ENCODE measurements around the gene PYURF. TPM values are rescaled to one million over a fixed set of nuclear protein-coding genes. Genes with fewer than 3 reads are reported as not detected.

Gene PYURF
- total RNA-seq, 1 experiment from 2014 or later = 50.9 TPM

GRCh38 chr4:88526221-88526815, 2.7 kb upstream of the PYURF start:
- no peaks in the 10 kb centered on the region for H3K27me3 ChIP-seq (ENCODE audit: insufficient read depth, low read length)
- H3K79me2 ChIP-seq (ENCODE audit: insufficient read depth, low read length) = peaks cover 21% of the 10 kb centered on the region
- H3K36me3 ChIP-seq (ENCODE audit: control insufficient read depth in 1 of 2, insufficient read depth in 2 of 2, low read length in 2 of 2) = peaks cover 0 to 5% of the 10 kb centered on the region in 2 experiments; a peak in 1 of 4 replicates
- no peak overlapping the region for H3K9ac ChIP-seq (ENCODE audit: low read length)
- ChIA-PET RAD21 (ENCODE audit: low non-redundant PET in 1 of 2, low total read pairs in 2 of 2, uncharacterized antibody in 2 of 2, unreplicated experiment in 2 of 2) (interaction anchor here in 1 of 2 experiments (1.7 kb wide), 1 partner anchor 133 kb away, joined by 5 read pairs; no protein-coding TSS in a partner anchor), CTCF (interaction anchor here (1.2 to 2.3 kb wide), 4 partner anchors 13 to 497 kb away, joined by 3 to 23 read pairs (median 6); no protein-coding TSS in a partner anchor), POLR2A (no interaction called here)
- no peak for DNase-seq (ENCODE audit: low read depth, low spot score)
- H3K4me2 ChIP-seq (ENCODE audit: low read length) = no peak overlapping the region
- H4K20me1 ChIP-seq (ENCODE audit: insufficient read depth) = peaks cover 14% of the 10 kb centered on the region; the same call in 1 of the 2 replicates
- no peak overlapping the region for H2AFZ ChIP-seq (ENCODE audit: low read depth, low read length, poor library complexity, severe bottlenecking)
- intact Hi-C loops (cut with micrococcal nuclease) = loop anchor here (1.0 kb wide), 1 partner anchor 498 kb away; no protein-coding TSS in a partner anchor
- H3K9me3 ChIP-seq (ENCODE audit: control insufficient read depth in 1 of 2, insufficient read depth in 1 of 2, low read depth in 1 of 2, low read length in 2 of 2) = no peaks in the 10 kb centered on the region
- TF ChIP-seq JUND (IDR thresholded peaks at IDR 0.05) (peak; percentile 2; the same call in 1 of the 2 replicates), SIN3A (IDR thresholded peaks at IDR 0.05; ENCODE audit: low read depth) (no peak), FOSL1 (IDR thresholded peaks at IDR 0.05; ENCODE audit: low read depth) (0 out of 2 replicates have a peak, but pooled peaks have one; percentile 16), CTCF (IDR thresholded peaks at IDR 0.05 in 2 of 3, conservative IDR thresholded peaks at IDR 0.05 in 1 of 3; ENCODE audit: borderline replicate concordance in 1 of 3, insufficient read depth in 1 of 3, low read depth in 2 of 3, low read length in 2 of 3) (peak in 2 of 3 experiments; percentile 37 to 39; a peak in 3 of 6 replicates), RAD21 (IDR thresholded peaks at IDR 0.05; ENCODE audit: low read depth) (peak; percentile 44)
- H3K9me2 ChIP-seq (ENCODE audit: insufficient read depth) = no peaks in the 10 kb centered on the region
- BruUV-seq (replicated peaks) = no TSS peak
- no peak overlapping the region for H3K27ac ChIP-seq (ENCODE audit: low read depth, low read length)
- no peak for ATAC-seq
- no peak overlapping the region for H3K4me3 ChIP-seq (replicated peaks in 1 of 2; ENCODE audit: low read depth in 1 of 2, low read length in 2 of 2)
- H3K4me1 ChIP-seq (ENCODE audit: control insufficient read depth in 1 of 2, insufficient read depth in 2 of 2, low read length in 2 of 2) = peaks cover 8 to 24% of the 10 kb centered on the region in 2 experiments; a peak in 3 of 4 replicates

DNA sequence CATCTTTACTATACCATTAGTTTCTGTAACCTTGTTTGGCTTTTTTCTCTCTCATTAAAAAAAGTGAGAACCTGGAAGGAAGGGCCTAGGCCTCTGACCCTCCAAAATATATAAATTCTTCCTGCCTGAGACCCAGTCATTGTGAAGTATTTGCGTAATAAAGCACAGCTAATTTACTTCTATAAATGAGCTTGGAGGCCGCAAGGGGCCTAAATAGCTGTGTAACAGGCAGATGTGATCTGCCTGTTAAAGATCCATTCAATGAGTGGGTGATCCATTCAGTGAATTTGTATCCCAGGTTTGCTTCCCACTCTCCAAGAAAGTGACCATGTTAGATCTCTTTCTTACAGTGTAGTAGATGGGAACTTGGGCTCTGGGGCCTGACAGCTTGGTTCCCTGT, 595 bp upstream of the PYURF start:
- Histone ChIP-seq H3K79me2 (ENCODE audit: insufficient read depth, low read length) (peaks cover 28% of the 10 kb centered on the region), H3K4me2 (ENCODE audit: low read length) (peak overlapping the region; percentile 93), H3K9ac (ENCODE audit: low read length) (peak overlapping the region; percentile 87), H3K9me3 (ENCODE audit: control insufficient read depth in 1 of 2, insufficient read depth in 1 of 2, low read depth in 1 of 2, low read length in 2 of 2) (no peaks in the 10 kb centered on the region), H3K27me3 (ENCODE audit: insufficient read depth, low read length) (no peaks in the 10 kb centered on the region), H3K4me1 (ENCODE audit: control insufficient read depth in 1 of 2, insufficient read depth in 2 of 2, low read length in 2 of 2) (peaks cover 8 to 24% of the 10 kb centered on the region in 2 experiments; a peak in 3 of 4 replicates), H4K20me1 (ENCODE audit: insufficient read depth) (peaks cover 14% of the 10 kb centered on the region; the same call in 1 of the 2 replicates), H3K27ac (ENCODE audit: low read depth, low read length) (peak overlapping the region; percentile 91; the same call in 1 of the 2 replicates), H3K4me3 (replicated peaks in 1 of 2; ENCODE audit: low read depth in 1 of 2, low read length in 2 of 2) (peak overlapping the region; percentile 80 to 93), H3K9me2 (ENCODE audit: insufficient read depth) (no peaks in the 10 kb centered on the region), H3K36me3 (ENCODE audit: control insufficient read depth in 1 of 2, insufficient read depth in 2 of 2, low read length in 2 of 2) (peaks cover 4 to 15% of the 10 kb centered on the region in 2 experiments; a peak in 2 of 4 replicates), H2AFZ (ENCODE audit: low read depth, low read length, poor library complexity, severe bottlenecking) (peak overlapping the region; percentile 28)
- DNase-seq (ENCODE audit: low read depth, low spot score) (no peak), ATAC-seq (no peak)
- BruUV-seq (replicated peaks) = TSS peak; percentile 90
- intact Hi-C loops (cut with micrococcal nuclease) = no loop called here
- ChIA-PET RAD21 (ENCODE audit: low non-redundant PET in 1 of 2, low total read pairs in 2 of 2, uncharacterized antibody in 2 of 2, unreplicated experiment in 2 of 2) (no interaction called here), POLR2A (no interaction called here), CTCF (interaction anchor here (1.0 to 1.3 kb wide), 2 partner anchors 15 to 148 kb away, joined by 3 to 4 read pairs; no protein-coding TSS in a partner anchor)
- TF ChIP-seq TCF7L2 (IDR thresholded peaks at IDR 0.05; ENCODE audit: borderline replicate concordance, extremely low read depth, insufficient read depth, insufficient read length) (no peak), EZH2 (IDR thresholded peaks at IDR 0.05) (no peak), JUND (IDR thresholded peaks at IDR 0.05) (no peak), ELF1 (IDR thresholded peaks at IDR 0.05; ENCODE audit: borderline replicate concordance, low read depth) (no peak), YY1 (IDR thresholded peaks at IDR 0.05; ENCODE audit: extremely low read depth, insufficient replicate concordance, low read depth, low read length) (no peak), SP1 (IDR thresholded peaks at IDR 0.05; ENCODE audit: low read depth) (no peak), CEBPB (IDR thresholded peaks at IDR 0.05; ENCODE audit: low read depth) (no peak)
- TF ChIP-seq, protein P1, sequence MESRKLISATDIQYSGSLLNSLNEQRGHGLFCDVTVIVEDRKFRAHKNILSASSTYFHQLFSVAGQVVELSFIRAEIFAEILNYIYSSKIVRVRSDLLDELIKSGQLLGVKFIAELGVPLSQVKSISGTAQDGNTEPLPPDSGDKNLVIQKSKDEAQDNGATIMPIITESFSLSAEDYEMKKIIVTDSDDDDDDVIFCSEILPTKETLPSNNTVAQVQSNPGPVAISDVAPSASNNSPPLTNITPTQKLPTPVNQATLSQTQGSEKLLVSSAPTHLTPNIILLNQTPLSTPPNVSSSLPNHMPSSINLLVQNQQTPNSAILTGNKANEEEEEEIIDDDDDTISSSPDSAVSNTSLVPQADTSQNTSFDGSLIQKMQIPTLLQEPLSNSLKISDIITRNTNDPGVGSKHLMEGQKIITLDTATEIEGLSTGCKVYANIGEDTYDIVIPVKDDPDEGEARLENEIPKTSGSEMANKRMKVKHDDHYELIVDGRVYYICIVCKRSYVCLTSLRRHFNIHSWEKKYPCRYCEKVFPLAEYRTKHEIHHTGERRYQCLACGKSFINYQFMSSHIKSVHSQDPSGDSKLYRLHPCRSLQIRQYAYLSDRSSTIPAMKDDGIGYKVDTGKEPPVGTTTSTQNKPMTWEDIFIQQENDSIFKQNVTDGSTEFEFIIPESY (IDR thresholded peaks at IDR 0.05; ENCODE audit: extremely low read depth, insufficient replicate concordance, low read length) = no peak
